ENCODE data around the gene SPATS2. TPM values are rescaled to one million over a fixed set of nuclear protein-coding genes. Genes with fewer than 3 reads are reported as not detected.

Gene SPATS2
- total and polyA plus RNA-seq, 2 of the 4 experiments (the other 2 are of a cell fraction) = 50.6 to 63.3 TPM

- no peaks in the 10 kb centered on the region for H3K36me3 ChIP-seq (ENCODE audit: control insufficient read depth, insufficient read depth, low read length)
- H3K18ac ChIP-seq (ENCODE audit: low read depth, low read length) = no peak overlapping the region
- no peak overlapping the region; the same call in 1 of the 2 replicates for H3K4me2 ChIP-seq (ENCODE audit: low read depth, low read length)
- no peak overlapping the region for H3K14ac ChIP-seq (replicated peaks; ENCODE audit: low read depth, low read length)
- H3K23ac ChIP-seq (ENCODE audit: low read depth, low read length) = no peak overlapping the region
- ChIA-PET POLR2A (ENCODE audit: unreplicated experiment) (no interaction called here), CTCF (no interaction called here)
- H2BK20ac ChIP-seq (ENCODE audit: low read depth, low read length) = no peak overlapping the region
- H3K79me1 ChIP-seq (ENCODE audit: low read depth in 1 of 2, low read length in 2 of 2) = no peaks in the 10 kb centered on the region
- H3K27ac ChIP-seq (ENCODE audit: insufficient read depth, low read length) = no peak overlapping the region
- H3K27me3 ChIP-seq (ENCODE audit: control insufficient read depth, insufficient read depth, low read length) = peaks cover 85% of the 10 kb centered on the region
- no peaks in the 10 kb centered on the region for H3K9me3 ChIP-seq (ENCODE audit: control insufficient read depth, insufficient read depth, low read length)
- 24% methylated on average over 17 of the region's 39 CpGs; no CpG with 5 or more reads in 1 of the 2 experiments for WGBS, 2 experiments (ENCODE audit: extremely low coverage in 2 of 2, insufficient read length in 1 of 2)
- intact Hi-C loops (cut with micrococcal nuclease) (no loop called here), in situ Hi-C loops (cut with MboI; ENCODE audit: low sequenced_read_pairs) (no loop called here), dilution Hi-C loops (cut with HindIII; ENCODE audit: low sequenced_read_pairs, unreplicated experiment) (no loop called here)
- H2AFZ ChIP-seq (replicated peaks; ENCODE audit: low read length, poor library complexity) = peak overlapping the region; percentile 63
- no peak overlapping the region for H4K8ac ChIP-seq (ENCODE audit: low read depth in 2 of 2, low read length in 2 of 2)
- no peak for TF ChIP-seq MAFK (IDR thresholded peaks at IDR 0.05; ENCODE audit: low read depth, low read length)
- TF ChIP-seq CEBPB (IDR thresholded peaks at IDR 0.05; ENCODE audit: low read depth, low read length) = no peak
- DNase-seq = no peak
- H3K56ac ChIP-seq (ENCODE audit: extremely low read depth, insufficient read depth, low read length) = no peak overlapping the region
- no peak overlapping the region for H2BK15ac ChIP-seq (ENCODE audit: low read depth, low read length)
- no peak overlapping the region for H2AK5ac ChIP-seq (ENCODE audit: low read depth, low read length)
- H4K91ac ChIP-seq (ENCODE audit: insufficient read depth, low read depth, low read length) = no peak overlapping the region
- H4K20me1 ChIP-seq (ENCODE audit: insufficient read depth, low read length) = no peaks in the 10 kb centered on the region
- no peak overlapping the region for H2BK120ac ChIP-seq (ENCODE audit: low read depth, low read length)
- no peaks in the 10 kb centered on the region for H3K9me1 ChIP-seq (ENCODE audit: insufficient read depth, low read length)
- no peak overlapping the region for H3K4ac ChIP-seq (ENCODE audit: low read depth, low read length)
- H2BK5ac ChIP-seq (ENCODE audit: low read depth, low read length, poor library complexity, severe bottlenecking) = no peak overlapping the region
- no peak overlapping the region for H4K5ac ChIP-seq (ENCODE audit: low read depth, low read length)
- no TSS peak for BruUV-seq (replicated peaks)
- H3K4me1 ChIP-seq (ENCODE audit: control insufficient read depth, insufficient read depth, low read length) = peaks cover 3% of the 10 kb centered on the region; the same call in 1 of the 2 replicates
- ATAC-seq (ENCODE audit: low read depth) = peak; percentile 21; the same call in 1 of the 2 replicates
- no peak overlapping the region for H3K4me3 ChIP-seq (ENCODE audit: insufficient read depth, low read depth, low read length)
- H3K9ac ChIP-seq (ENCODE audit: low read depth, low read length) = no peak overlapping the region
- no peak overlapping the region for H2AK9ac ChIP-seq (replicated peaks; ENCODE audit: low read depth, low read length, poor library complexity)
Observed at GRCh38 chr12:49543914-49544815, 176.9 kb downstream of the SPATS2 start.

All from IMR-90 (cell line).